Measurements from ENCODE around the gene DSG2.

The DSG2 gene

DNA sequence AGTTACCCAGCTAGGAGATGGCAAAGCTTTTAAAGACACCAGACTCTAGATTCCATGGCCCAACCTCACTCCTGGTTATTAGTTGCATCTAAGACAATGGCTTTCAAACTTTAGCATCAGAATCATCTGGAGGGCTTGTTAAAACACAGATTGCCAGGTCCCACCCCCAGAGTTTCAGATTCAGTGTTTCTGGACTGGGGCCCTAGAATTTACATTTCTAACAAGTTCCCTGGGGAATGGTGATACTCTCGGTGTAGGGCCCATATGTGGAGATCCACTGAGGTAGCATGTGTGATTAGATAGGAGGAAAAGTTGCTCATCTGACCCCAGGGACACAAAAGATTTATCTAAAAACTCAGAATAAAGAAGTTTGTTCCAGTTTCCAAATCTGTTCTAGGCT, 79.2 kb downstream of the DSG2 start:
- ATAC-seq (replicated peaks): peak in 1 of 2 donors; percentile 57

GRCh38 chr18:31578126-31578525, 80.1 kb downstream of the DSG2 start:
- ATAC-seq (replicated peaks): no peak
- no peaks in the 10 kb centered on the region for H3K9me3 Mint-ChIP-seq
- no peak overlapping the region for H3K4me3 Mint-ChIP-seq
- DNase-seq: no peak
- H3K36me3 Mint-ChIP-seq: no peaks in the 10 kb centered on the region
- H3K27me3 Mint-ChIP-seq: no peaks in the 10 kb centered on the region
- H3K4me1 Mint-ChIP-seq: no peaks in the 10 kb centered on the region
- H3K27ac Mint-ChIP-seq: no peak overlapping the region

More for the DNA sequence above, 79.2 kb downstream of the DSG2 start:
- H3K4me3 Mint-ChIP-seq: no peak overlapping the region
- H3K27ac Mint-ChIP-seq: no peak overlapping the region
- DNase-seq: no peak
- no peaks in the 10 kb centered on the region for H3K36me3 Mint-ChIP-seq
- no peaks in the 10 kb centered on the region for H3K9me3 Mint-ChIP-seq
- no peaks in the 10 kb centered on the region for H3K27me3 Mint-ChIP-seq
- H3K4me1 Mint-ChIP-seq: no peaks in the 10 kb centered on the region

DNA sequence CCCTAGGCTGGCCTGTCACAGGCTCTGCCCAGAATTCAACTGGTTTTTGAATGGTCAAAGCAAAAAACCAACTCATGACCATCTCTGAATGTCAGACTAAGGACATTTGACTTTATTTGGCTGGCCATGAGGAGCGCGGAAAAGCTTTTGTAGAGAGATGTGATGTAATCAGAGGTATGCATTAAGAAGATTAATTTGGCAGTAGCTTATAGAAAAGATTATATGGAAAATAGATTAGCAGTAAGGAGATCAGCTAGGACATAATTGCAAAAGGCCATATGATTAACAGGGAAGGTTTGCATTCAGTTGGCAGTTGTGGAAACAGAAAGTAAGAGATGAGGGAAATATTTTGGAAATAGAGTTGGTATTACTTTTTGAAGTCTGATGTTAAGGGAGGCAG, 81.4 kb downstream of the DSG2 start:
- Mint-ChIP-seq H3K4me3 (no peak overlapping the region), H3K27me3 (no peaks in the 10 kb centered on the region), H3K4me1 (peaks cover 5 to 7% of the 10 kb centered on the region in 2 donors), H3K9me3 (no peaks in the 10 kb centered on the region), H3K27ac (no peak overlapping the region), H3K36me3 (no peaks in the 10 kb centered on the region)
- ATAC-seq (replicated peaks) (no peak), DNase-seq (no peak)

DNA sequence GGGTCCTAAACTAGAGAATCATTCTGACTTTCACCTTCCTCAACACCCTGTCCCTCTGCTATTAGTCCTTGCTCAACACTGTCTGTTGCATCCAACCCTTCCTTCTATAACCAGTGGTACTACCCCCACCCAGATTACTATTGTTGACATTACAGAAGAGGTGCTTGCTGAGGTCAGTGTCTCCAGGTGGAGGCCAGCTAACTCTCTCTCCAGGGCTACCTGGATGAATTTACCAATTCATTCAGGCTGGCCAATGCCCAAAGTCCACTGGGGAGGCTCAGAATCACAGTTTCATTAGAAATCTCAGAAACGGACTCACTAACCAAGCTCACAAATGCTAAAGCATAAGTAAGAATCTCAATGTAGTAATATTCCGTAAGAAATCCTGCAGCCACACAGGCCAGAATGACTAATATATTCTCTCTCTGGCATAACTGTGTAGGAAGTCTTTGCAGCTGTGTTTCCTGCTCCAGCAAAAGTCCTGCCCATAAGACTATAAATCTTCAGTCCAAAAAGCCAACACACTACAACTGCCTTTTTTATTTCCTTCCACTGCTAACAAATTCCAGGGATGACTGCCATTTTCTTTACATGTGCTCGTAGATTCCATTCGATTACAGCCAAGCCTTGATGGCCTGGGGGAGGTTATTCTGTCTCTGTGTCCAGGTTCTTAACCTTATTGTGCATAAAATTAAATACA, 83.7 kb downstream of the DSG2 start:
- no peaks in the 10 kb centered on the region for H3K27me3 Mint-ChIP-seq
- no peak for DNase-seq
- no peaks in the 10 kb centered on the region for H3K36me3 Mint-ChIP-seq
- no peak overlapping the region for H3K27ac Mint-ChIP-seq
- H3K4me1 Mint-ChIP-seq: peaks cover 5 to 7% of the 10 kb centered on the region in 2 donors
- no peaks in the 10 kb centered on the region for H3K9me3 Mint-ChIP-seq
- no peak for ATAC-seq (replicated peaks)
- H3K4me3 Mint-ChIP-seq: no peak overlapping the region

GRCh38 chr18:31583185-31583854, 85.3 kb downstream of the DSG2 start:
- Mint-ChIP-seq H3K4me3 (no peak overlapping the region), H3K27ac (no peak overlapping the region), H3K27me3 (no peaks in the 10 kb centered on the region), H3K36me3 (no peaks in the 10 kb centered on the region), H3K9me3 (peaks cover 0 to under 1% of the 10 kb centered on the region in 2 donors), H3K4me1 (peaks cover 5 to 7% of the 10 kb centered on the region in 2 donors)
- DNase-seq (no peak), ATAC-seq (replicated peaks) (peak; percentile 51 to 57)

- ATAC-seq (replicated peaks): no peak
- Mint-ChIP-seq H3K9me3 (peaks cover 3 to 6% of the 10 kb centered on the region in 2 donors), H3K27ac (no peak overlapping the region), H3K4me1 (peaks cover 5 to 7% of the 10 kb centered on the region in 2 donors), H3K4me3 (no peak overlapping the region), H3K27me3 (no peaks in the 10 kb centered on the region), H3K36me3 (no peaks in the 10 kb centered on the region)
- no peak for DNase-seq
These were observed 88.0 kb downstream of the DSG2 start for GRCh38 chr18:31585991-31586390.

DNA sequence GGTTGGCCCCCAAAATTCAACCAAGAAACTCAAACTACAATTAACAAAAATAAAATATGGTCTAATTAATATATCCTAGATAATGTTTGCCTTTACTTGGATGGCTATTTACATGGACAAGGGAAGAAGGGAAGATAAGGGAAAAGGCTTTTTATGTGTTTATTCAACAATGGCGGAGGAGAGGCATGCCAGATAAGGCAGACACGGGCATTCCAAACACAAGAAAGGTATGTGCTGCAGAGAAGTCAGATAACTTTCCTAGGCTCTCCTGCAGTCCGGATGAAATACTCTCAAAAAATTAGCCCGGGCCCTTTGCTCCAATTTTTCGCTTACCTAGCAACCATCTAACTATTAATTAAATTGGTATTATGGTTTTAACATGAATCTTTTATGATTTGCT, 88.6 kb downstream of the DSG2 start:
- no peak overlapping the region for H3K4me3 Mint-ChIP-seq
- H3K36me3 Mint-ChIP-seq: no peaks in the 10 kb centered on the region
- no peaks in the 10 kb centered on the region for H3K27me3 Mint-ChIP-seq
- peaks cover 3 to 6% of the 10 kb centered on the region in 2 donors for H3K9me3 Mint-ChIP-seq
- no peak overlapping the region for H3K27ac Mint-ChIP-seq
- no peak for DNase-seq
- no peak for ATAC-seq (replicated peaks)
- H3K4me1 Mint-ChIP-seq: peaks cover 5 to 7% of the 10 kb centered on the region in 2 donors

GRCh38 chr18:31587529-31587928, 89.6 kb downstream of the DSG2 start:
- H3K4me1 Mint-ChIP-seq: peaks cover 5 to 7% of the 10 kb centered on the region in 2 donors
- peaks cover 3 to 6% of the 10 kb centered on the region in 2 donors for H3K9me3 Mint-ChIP-seq
- no peaks in the 10 kb centered on the region for H3K27me3 Mint-ChIP-seq
- DNase-seq (no peak), ATAC-seq (replicated peaks) (no peak)
- H3K27ac Mint-ChIP-seq: no peak overlapping the region
- no peak overlapping the region for H3K4me3 Mint-ChIP-seq
- H3K36me3 Mint-ChIP-seq: no peaks in the 10 kb centered on the region

DNA sequence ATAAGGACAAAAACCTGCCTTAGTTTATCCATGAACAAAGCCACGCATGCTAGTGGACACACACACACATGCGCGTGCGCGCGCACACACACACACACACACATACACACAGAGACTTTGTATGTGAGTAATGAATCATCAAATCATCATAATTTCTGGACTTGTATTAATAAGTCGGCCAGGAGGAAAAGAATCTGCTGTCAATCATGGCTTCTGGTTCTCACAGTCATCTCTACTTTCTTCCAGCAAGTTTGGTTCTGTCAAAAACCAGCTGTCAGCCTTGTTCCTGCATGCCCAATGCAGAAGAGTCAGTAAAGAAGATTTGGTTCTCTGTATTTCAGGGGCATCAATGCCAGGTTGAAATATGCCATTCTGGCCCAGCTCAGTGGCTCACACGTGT, 92.6 kb downstream of the DSG2 start:
- Mint-ChIP-seq H3K4me1 (no peaks in the 10 kb centered on the region), H3K9me3 (peaks cover 3 to 6% of the 10 kb centered on the region in 2 donors), H3K27me3 (no peaks in the 10 kb centered on the region), H3K27ac (no peak overlapping the region), H3K4me3 (no peak overlapping the region), H3K36me3 (no peaks in the 10 kb centered on the region)
- ATAC-seq (replicated peaks): no peak
- no peak for DNase-seq

DNA sequence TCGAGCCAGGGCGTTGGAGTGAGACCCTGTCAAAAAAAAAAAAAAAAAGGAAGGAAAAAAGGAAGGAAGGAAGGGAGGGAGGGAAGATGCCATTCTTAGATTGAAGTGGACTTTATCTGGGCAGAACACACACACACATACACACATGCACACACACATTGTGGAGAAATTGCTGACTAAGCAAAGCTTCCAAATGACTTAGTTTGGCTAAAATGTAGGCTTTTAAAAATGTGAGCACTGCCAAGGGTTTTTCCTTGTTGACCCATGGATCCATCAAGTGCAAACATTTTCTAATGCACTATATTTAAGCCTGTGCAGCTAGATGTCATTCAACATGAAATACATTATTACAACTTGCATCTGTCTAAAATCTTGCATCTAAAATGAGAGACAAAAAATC, 93.1 kb downstream of the DSG2 start:
- H3K9me3 Mint-ChIP-seq: peaks cover 3 to 6% of the 10 kb centered on the region in 2 donors
- no peak overlapping the region for H3K4me3 Mint-ChIP-seq
- H3K36me3 Mint-ChIP-seq: no peaks in the 10 kb centered on the region
- DNase-seq (no peak), ATAC-seq (replicated peaks) (no peak)
- H3K27ac Mint-ChIP-seq: no peak overlapping the region
- H3K27me3 Mint-ChIP-seq: no peaks in the 10 kb centered on the region
- no peaks in the 10 kb centered on the region for H3K4me1 Mint-ChIP-seq

DNA sequence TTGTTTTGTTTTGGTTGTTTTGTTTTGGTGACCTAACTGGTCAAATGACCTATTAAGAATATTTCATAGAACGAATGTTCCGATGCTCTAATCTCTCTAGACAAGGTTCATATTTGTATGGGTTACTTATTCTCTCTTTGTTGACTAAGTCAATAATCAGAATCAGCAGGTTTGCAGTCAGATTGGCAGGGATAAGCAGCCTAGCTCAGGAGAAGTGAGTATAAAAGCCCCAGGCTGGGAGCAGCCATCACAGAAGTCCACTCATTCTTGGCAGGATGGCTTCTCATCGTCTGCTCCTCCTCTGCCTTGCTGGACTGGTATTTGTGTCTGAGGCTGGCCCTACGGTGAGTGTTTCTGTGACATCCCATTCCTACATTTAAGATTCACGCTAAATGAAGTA, 93.7 kb downstream of the DSG2 start, which contains the start of gene TTR:
Gene TTR (plus strand): TSS at position 250 of the 400 bp plus-strand sequence. CDS start 26 bp downstream, at position 276.
- Mint-ChIP-seq H3K9me3 (peaks cover 3 to 6% of the 10 kb centered on the region in 2 donors), H3K27ac (no peak within 1 kb of the TSS), H3K27me3 (no peaks in the 10 kb centered on the region), H3K36me3 (no peaks in the 10 kb centered on the region), H3K4me1 (no peaks in the 10 kb centered on the region), H3K4me3 (no peak within 1 kb of the TSS)
- DNase-seq (no peak), ATAC-seq (replicated peaks) (no peak)

DNA sequence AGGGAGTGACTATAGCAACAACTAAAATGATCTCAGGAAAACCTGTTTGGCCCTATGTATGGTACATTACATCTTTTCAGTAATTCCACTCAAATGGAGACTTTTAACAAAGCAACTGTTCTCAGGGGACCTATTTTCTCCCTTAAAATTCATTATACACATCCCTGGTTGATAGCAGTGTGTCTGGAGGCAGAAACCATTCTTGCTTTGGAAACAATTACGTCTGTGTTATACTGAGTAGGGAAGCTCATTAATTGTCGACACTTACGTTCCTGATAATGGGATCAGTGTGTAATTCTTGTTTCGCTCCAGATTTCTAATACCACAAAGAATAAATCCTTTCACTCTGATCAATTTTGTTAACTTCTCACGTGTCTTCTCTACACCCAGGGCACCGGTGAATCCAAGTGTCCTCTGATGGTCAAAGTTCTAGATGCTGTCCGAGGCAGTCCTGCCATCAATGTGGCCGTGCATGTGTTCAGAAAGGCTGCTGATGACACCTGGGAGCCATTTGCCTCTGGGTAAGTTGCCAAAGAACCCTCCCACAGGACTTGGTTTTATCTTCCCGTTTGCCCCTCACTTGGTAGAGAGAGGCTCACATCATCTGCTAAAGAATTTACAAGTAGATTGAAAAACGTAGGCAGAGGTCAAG, 94.7 kb downstream of the DSG2 start:
- Mint-ChIP-seq H3K4me1 (no peaks in the 10 kb centered on the region), H3K36me3 (no peaks in the 10 kb centered on the region), H3K27me3 (no peaks in the 10 kb centered on the region), H3K4me3 (no peak overlapping the region), H3K27ac (no peak overlapping the region), H3K9me3 (peaks cover 3 to 6% of the 10 kb centered on the region in 2 donors)
- ATAC-seq (replicated peaks) (no peak), DNase-seq (no peak)

- Mint-ChIP-seq H3K4me3 (no peak overlapping the region), H3K9me3 (no peaks in the 10 kb centered on the region), H3K27me3 (no peaks in the 10 kb centered on the region), H3K4me1 (no peaks in the 10 kb centered on the region), H3K36me3 (no peaks in the 10 kb centered on the region), H3K27ac (no peak overlapping the region)
- no peak for DNase-seq
- ATAC-seq (replicated peaks): no peak
These were observed 97.3 kb downstream of the DSG2 start for GRCh38 chr18:31595121-31595771.

DNA sequence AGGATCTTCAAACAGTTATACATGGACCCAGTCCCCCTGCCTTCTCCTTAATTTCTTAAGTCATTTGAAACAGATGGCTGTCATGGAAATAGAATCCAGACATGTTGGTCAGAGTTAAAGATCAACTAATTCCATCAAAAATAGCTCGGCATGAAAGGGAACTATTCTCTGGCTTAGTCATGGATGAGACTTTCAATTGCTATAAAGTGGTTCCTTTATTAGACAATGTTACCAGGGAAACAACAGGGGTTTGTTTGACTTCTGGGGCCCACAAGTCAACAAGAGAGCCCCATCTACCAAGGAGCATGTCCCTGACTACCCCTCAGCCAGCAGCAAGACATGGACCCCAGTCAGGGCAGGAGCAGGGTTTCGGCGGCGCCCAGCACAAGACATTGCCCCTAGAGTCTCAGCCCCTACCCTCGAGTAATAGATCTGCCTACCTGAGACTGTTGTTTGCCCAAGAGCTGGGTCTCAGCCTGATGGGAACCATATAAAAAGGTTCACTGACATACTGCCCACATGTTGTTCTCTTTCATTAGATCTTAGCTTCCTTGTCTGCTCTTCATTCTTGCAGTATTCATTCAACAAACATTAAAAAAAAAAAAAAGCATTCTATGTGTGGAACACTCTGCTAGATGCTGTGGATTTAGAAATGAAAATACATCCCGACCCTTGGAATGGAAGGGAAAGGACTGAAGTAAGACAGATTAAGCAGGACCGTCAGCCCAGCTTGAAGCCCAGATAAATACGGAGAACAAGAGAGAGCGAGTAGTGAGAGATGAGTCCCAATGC, 98.3 kb downstream of the DSG2 start:
- DNase-seq (no peak), ATAC-seq (replicated peaks) (no peak)
- Mint-ChIP-seq H3K27ac (no peak overlapping the region), H3K4me3 (no peak overlapping the region), H3K4me1 (no peaks in the 10 kb centered on the region), H3K36me3 (no peaks in the 10 kb centered on the region), H3K27me3 (no peaks in the 10 kb centered on the region), H3K9me3 (no peaks in the 10 kb centered on the region)

Measured in stimulated activated naive B cell treated with anti-CD40 and anti-IgM and Interleukin-4, amounts not matched to agents 10 μg/mL and 1 μg/mL and 100 μg/mL, for 72 hours (primary cell).